ENCODE results near the gene DOK1.

Gene DOK1

DNA sequence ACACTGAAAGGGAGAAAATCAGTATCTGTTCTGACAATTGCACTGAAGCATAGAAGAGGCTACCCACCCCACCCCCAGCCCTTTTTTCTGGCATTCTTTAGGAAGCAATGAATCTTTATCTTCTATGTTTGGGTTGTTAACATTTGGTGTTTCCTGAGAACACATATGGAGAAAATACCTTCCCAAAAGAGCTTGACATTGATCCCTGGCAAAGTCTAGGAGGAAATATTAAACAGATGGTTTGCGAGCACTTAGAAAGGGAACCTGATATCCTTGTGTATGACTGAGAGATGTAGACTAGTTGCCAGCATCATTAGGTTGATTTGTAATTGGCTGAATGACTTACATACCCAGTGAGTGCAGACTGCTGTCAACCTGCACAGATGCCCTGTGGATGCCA is 42.9 kb downstream of the DOK1 start:
- peaks cover 11% of the 10 kb centered on the region for H3K27me3 ChIP-seq (ENCODE audit: control insufficient read depth, insufficient read depth, low read length)
- no peak overlapping the region for H3K9ac ChIP-seq (ENCODE audit: low read length)
- H3K4me1 ChIP-seq (ENCODE audit: control insufficient read depth, low read depth, low read length): no peaks in the 10 kb centered on the region
- no peaks in the 10 kb centered on the region for H3K9me3 ChIP-seq (ENCODE audit: control insufficient read depth, low read depth, low read length)
- H3K4me3 ChIP-seq (ENCODE audit: low read length): no peak overlapping the region
- H3K27ac ChIP-seq (ENCODE audit: low read length): no peak overlapping the region
- no peaks in the 10 kb centered on the region for H3K36me3 ChIP-seq (ENCODE audit: control insufficient read depth, low read depth, low read length)

DNA sequence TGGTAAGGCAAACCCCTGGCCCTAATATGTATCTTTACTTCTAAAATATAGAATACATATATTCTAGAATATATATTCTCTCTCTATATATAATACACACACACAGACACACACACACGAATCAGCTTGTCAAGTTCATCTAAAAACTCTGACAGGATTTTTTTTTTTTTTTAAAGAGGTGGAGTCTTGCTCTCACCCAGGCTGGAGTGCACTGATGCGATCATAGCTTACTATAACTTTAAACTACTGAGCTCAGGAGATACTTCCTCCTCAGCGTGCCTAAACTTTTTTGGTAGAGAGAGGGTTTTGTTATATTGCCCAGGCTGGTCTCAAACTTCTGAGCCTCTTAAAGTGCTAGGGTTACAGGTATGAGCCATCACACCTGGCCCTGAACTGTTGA is 45.2 kb downstream of the DOK1 start:
- Histone ChIP-seq H3K9me3 (ENCODE audit: control insufficient read depth, low read depth, low read length) (no peaks in the 10 kb centered on the region), H3K4me1 (ENCODE audit: control insufficient read depth, low read depth, low read length) (no peaks in the 10 kb centered on the region), H3K36me3 (ENCODE audit: control insufficient read depth, low read depth, low read length) (no peaks in the 10 kb centered on the region), H3K9ac (ENCODE audit: low read length) (no peak overlapping the region), H3K27me3 (ENCODE audit: control insufficient read depth, insufficient read depth, low read length) (peaks cover 15% of the 10 kb centered on the region), H3K27ac (ENCODE audit: low read length) (no peak overlapping the region), H3K4me3 (ENCODE audit: low read length) (no peak overlapping the region)

GRCh38 chr2:74602586-74603281 is 48.2 kb downstream of the DOK1 start:
- Histone ChIP-seq H3K9me3 (ENCODE audit: control insufficient read depth, low read depth, low read length) (no peaks in the 10 kb centered on the region), H3K9ac (ENCODE audit: low read length) (no peak overlapping the region), H3K4me3 (ENCODE audit: low read length) (no peak overlapping the region), H3K36me3 (ENCODE audit: control insufficient read depth, low read depth, low read length) (no peaks in the 10 kb centered on the region), H3K27ac (ENCODE audit: low read length) (no peak overlapping the region), H3K4me1 (ENCODE audit: control insufficient read depth, low read depth, low read length) (no peaks in the 10 kb centered on the region), H3K27me3 (ENCODE audit: control insufficient read depth, insufficient read depth, low read length) (peaks cover 10% of the 10 kb centered on the region)

DNA sequence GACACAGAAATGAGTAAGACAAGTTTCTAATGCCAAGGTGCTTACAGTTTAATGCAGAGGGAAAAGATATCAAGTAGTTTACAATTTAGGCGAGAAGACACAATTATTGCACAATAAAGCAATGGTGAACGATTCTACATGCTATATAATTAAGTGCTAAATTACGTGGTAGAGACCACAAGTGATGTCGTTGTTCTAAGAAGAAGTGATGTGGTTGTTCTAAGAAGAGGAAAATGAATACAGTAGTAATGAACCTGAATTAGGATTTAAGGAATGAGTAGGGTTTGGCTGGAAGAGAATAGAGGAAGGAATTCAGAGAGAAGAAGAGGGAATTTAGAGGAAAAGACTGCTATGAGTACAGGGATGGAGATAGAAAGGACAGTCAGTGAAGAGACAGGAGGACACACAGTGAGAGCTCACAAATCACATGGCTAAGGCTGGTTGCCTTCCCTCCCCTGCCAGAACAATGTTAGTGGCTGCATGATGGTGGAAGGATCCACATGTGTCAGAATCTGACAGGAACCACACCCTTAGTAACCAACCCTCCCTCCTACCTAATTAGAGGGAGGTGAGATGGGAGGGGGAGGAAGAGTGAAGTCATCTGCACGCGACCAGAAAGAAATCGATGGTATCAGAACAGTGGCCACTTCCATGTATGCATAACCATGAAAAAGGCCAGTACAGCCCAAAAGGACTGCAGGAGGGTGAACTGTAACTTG is 48.9 kb downstream of the DOK1 start:
- Histone ChIP-seq H3K9ac (ENCODE audit: low read length) (no peak overlapping the region), H3K27me3 (ENCODE audit: control insufficient read depth, insufficient read depth, low read length) (peaks cover 10% of the 10 kb centered on the region), H3K9me3 (ENCODE audit: control insufficient read depth, low read depth, low read length) (no peaks in the 10 kb centered on the region)

GRCh38 chr2:74606927-74607326 is 52.4 kb downstream of the DOK1 start:
- Histone ChIP-seq H3K27ac (ENCODE audit: low read length) (no peak overlapping the region), H3K4me1 (ENCODE audit: control insufficient read depth, low read depth, low read length) (no peaks in the 10 kb centered on the region), H3K4me3 (ENCODE audit: low read length) (no peak overlapping the region), H3K9ac (ENCODE audit: low read length) (no peak overlapping the region), H3K27me3 (ENCODE audit: control insufficient read depth, insufficient read depth, low read length) (peaks cover 6% of the 10 kb centered on the region), H3K36me3 (ENCODE audit: control insufficient read depth, low read depth, low read length) (no peaks in the 10 kb centered on the region), H3K9me3 (ENCODE audit: control insufficient read depth, low read depth, low read length) (no peaks in the 10 kb centered on the region)

More for the DNA sequence above, 48.9 kb downstream of the DOK1 start:
- H3K4me1 ChIP-seq (ENCODE audit: control insufficient read depth, low read depth, low read length): no peaks in the 10 kb centered on the region
- H3K27ac ChIP-seq (ENCODE audit: low read length): no peak overlapping the region
- no peaks in the 10 kb centered on the region for H3K36me3 ChIP-seq (ENCODE audit: control insufficient read depth, low read depth, low read length)
- H3K4me3 ChIP-seq (ENCODE audit: low read length): no peak overlapping the region
